Skeletal muscle cell (primary cell): ENCODE data around the gene CAMKMT.

Source experiments
- DNase-seq: peaks from one replicate; pipeline ENCODE4 v3.0.0-alpha.2; 2010; ENCODE audit warnings: low read depth
- H3K4me3 ChIP-seq: 2 replicates; pipeline ENCODE4 v1.5.1; 2011; ENCODE audit warnings: low read depth, mild to moderate bottlenecking, control low read depth, low read length, moderate library complexity

CAMKMT gene

GRCh38 chr2:44671276-44671675 is 309.5 kb downstream of the CAMKMT start:
- no peak overlapping the region for H3K4me3 ChIP-seq
- DNase-seq: no peak

- no peak overlapping the region for H3K4me3 ChIP-seq
- DNase-seq: no peak
Measured at GRCh38 chr2:44671916-44672315, 310.2 kb downstream of the CAMKMT start.

GRCh38 chr2:44672431-44672830 is 310.7 kb downstream of the CAMKMT start:
- H3K4me3 ChIP-seq: no peak overlapping the region
- DNase-seq: no peak

GRCh38 chr2:44674473-44675284 is 312.9 kb downstream of the CAMKMT start:
- no peak for DNase-seq
- H3K4me3 ChIP-seq: no peak overlapping the region

- no peak overlapping the region for H3K4me3 ChIP-seq
- no peak for DNase-seq
Measured at GRCh38 chr2:44676379-44676778, 314.6 kb downstream of the CAMKMT start.

- H3K4me3 ChIP-seq: no peak overlapping the region
- DNase-seq: no peak
Measured at GRCh38 chr2:44679584-44679983, 317.8 kb downstream of the CAMKMT start.

GRCh38 chr2:44679990-44680389 is 318.2 kb downstream of the CAMKMT start:
- no peak for DNase-seq
- no peak overlapping the region for H3K4me3 ChIP-seq

- H3K4me3 ChIP-seq: no peak overlapping the region
- DNase-seq: no peak
Measured at GRCh38 chr2:44680424-44680971, 318.8 kb downstream of the CAMKMT start.

- H3K4me3 ChIP-seq: no peak overlapping the region
- DNase-seq: no peak
Measured at GRCh38 chr2:44680983-44681531, 319.3 kb downstream of the CAMKMT start.

- H3K4me3 ChIP-seq: no peak overlapping the region
- no peak for DNase-seq
Measured at GRCh38 chr2:44682459-44682858, 320.7 kb downstream of the CAMKMT start.

- DNase-seq: no peak
- H3K4me3 ChIP-seq: no peak overlapping the region
Measured at GRCh38 chr2:44684559-44684958, 322.8 kb downstream of the CAMKMT start.

- DNase-seq: peak; percentile 11
- no peak overlapping the region for H3K4me3 ChIP-seq
Measured at GRCh38 chr2:44686561-44686960, 324.8 kb downstream of the CAMKMT start.

GRCh38 chr2:44687686-44688455 is 326.1 kb downstream of the CAMKMT start:
- no peak overlapping the region for H3K4me3 ChIP-seq
- no peak for DNase-seq

- no peak for DNase-seq
- H3K4me3 ChIP-seq: no peak overlapping the region
Measured at GRCh38 chr2:44688456-44689124, 326.8 kb downstream of the CAMKMT start.

GRCh38 chr2:44689516-44689915 is 327.8 kb downstream of the CAMKMT start:
- no peak for DNase-seq
- H3K4me3 ChIP-seq: no peak overlapping the region

- H3K4me3 ChIP-seq: no peak overlapping the region
- DNase-seq: no peak
Measured at GRCh38 chr2:44691174-44691785, 329.5 kb downstream of the CAMKMT start.

GRCh38 chr2:44692821-44693220 is 331.1 kb downstream of the CAMKMT start:
- no peak overlapping the region for H3K4me3 ChIP-seq
- no peak for DNase-seq

- no peak for DNase-seq
- no peak overlapping the region for H3K4me3 ChIP-seq
Measured at GRCh38 chr2:44700824-44701223, 339.1 kb downstream of the CAMKMT start.

GRCh38 chr2:44705356-44705755 is 343.6 kb downstream of the CAMKMT start:
- no peak for DNase-seq
- no peak overlapping the region for H3K4me3 ChIP-seq
